HG03175 (cell line): ENCODE measurements around the gene ZNF519.
"Not testable (repeated sequence)": the region's sequence is repeated elsewhere in the genome, so short reads cannot be mapped to it uniquely, and the experiment has no call there.

ENCODE experiments used
- ATAC-seq: cut with Tn5 transposase; IDR thresholded peaks from one replicate; pipeline ENCODE4 v1.9.1; 2021; ENCODE audit warnings: mild to moderate bottlenecking, moderate library complexity; ENCODE audit not compliant: unreplicated experiment

ZNF519 gene

DNA sequence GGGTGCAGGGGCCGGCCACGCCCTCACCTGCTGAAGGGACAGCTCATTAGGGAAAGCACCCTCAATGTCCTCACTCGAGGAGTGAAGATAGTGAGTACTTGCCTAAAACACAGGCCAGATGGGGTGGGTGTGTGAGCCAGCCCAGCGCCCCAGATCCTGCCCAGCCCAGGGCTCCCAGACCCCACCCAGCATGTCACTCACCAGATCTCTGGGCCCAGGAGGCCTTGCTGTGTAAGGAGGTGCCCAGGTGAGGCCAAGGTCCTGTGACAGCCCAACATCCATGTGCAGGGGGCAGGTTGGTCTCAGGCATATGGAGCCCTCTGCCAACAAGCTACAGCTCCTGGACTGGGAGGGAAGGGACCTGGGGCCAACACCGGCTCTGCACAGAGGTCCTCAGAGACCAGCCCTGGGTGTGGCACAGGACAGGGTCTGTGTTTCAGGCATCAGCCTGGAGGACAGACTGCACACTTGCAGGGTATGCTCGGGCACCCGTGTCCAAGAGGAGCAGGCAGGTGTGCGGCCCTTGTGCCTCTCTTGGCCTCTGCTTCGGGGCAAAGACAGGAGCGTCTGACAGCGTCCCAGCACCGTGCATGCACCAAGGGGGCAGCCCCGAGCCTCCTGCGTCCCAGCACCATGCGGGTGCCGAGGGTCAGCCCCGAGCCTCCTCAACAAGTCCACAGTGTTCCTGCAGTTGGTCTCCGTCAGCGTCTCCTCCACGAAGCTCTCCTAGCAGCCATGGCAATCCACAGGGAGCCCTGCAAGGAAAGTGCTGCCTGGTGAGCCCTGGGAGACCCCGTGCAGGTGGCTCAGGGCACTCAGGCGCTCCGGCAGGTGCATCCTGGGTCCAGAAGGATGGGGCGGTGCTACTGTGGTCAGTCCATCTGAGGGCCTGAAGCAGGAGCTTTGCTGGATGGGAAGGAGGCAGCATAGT, 16.0 kb upstream of the ZNF519 start:
- ATAC-seq, result not testable (repeated sequence)

GRCh38 chr18:14146771-14147170, 14.5 kb upstream of the ZNF519 start:
- ATAC-seq, result not testable (repeated sequence)

DNA sequence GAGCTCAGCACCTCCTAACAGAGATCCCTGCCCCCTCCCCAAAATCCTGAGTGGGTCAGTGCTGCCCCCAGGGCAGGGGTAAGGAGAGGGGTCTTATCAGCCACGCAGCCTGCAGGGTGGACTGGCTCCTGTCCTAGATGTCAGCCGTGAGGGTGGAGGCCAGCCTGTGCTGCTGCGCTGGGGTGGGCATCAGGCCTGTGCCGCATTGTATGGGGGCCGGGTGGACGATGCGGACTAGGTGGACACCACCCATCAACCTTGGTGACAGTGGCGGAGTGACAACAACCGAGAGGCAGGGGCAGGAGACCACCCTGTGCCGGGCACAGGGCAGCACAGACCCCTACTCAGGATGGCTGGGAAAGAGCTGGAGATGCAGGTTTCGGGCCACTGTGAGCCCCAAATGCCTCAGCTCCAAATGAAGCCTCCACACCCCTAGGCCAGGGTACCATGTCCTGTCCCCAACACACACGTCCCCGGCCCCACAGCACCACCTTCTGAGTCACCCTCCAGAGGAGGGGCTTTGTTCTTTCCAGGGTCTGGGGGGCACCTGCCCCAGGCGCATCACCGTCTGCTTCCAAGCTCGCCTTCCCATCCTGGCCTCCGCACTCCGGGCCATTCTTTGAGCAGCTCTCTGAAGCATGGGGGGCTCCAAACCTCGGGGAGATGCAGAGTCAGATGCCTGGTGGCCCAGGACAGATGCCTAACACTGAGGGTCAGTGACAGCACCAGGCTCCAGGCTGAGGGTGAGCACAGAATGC, 13.5 kb upstream of the ZNF519 start:
- ATAC-seq, result not testable (repeated sequence)

DNA sequence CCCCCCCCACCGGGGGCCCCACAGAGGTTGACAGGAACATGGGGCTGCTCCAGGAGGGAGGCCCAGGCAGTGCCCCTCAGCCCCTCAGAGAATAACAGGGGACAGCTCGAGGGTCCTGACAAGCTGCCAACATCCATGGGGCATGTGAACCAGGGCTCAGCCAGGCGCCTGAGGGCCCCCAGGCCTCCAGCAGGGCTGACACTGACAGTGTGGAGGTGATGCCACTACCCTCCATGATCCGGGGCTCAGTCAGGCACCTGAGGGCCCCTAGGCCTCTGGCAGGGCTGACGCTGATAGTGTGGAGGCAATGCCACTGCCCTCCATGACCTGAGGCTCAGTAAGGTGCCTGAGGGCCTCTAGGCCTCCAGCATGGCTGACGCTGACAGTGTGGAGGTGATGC, 12.8 kb upstream of the ZNF519 start:
- ATAC-seq, result not testable (repeated sequence)

DNA sequence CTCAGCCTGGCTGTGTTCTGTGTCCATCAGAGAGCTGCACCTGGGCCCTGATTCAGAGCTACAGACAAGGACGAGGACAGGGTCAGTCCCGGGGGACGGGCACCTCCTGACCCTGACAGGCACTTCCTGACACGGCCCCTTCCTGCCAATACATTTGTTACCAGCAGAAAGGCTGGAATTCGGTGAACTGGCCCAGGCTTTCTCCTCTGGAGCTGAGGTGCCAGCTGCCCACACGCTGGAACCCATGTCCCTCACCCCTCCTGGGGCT, 12.3 kb upstream of the ZNF519 start:
- ATAC-seq, result no peak

DNA sequence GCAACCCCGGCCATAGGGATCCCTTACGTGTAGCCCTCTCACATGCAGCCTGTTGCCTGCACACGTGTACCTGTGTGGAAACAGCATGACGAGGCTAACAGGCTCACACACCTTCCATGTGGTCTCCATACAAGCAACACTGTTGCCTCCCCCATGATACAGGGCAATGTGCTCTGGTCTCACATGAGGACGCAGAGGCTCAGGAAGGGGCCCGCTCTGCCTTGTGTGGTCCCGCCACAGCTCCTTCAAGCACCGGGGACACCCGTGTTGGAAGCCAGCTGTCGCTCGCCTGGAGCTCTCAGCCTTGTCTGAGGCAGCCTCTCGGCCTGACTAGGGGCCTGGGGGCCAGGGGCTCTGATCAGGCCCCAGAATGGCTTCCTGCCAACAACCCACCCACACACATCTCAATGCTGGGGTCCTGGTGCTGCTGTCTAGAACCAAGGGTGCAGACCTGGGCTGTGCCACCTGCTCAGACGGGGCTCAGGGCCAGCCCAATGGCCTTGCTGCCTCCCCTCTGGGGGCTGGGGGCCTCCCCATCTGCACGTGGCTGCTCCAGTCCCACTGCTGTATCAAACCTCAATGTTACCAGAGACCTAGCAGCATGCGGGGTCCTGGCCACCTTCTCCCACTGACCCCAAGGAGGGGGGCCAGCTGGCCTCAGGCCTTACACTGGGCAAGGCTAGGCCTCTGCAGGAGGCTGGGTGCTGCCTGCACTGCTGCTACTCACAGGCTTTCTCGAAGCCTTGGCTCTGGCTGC, 11.8 kb upstream of the ZNF519 start:
- ATAC-seq, result not testable (repeated sequence)

GRCh38 chr18:14143396-14143795, 11.2 kb upstream of the ZNF519 start:
- ATAC-seq, result not testable (repeated sequence)

GRCh38 chr18:14142177-14142576, 9.9 kb upstream of the ZNF519 start:
- not testable (repeated sequence) for ATAC-seq

DNA sequence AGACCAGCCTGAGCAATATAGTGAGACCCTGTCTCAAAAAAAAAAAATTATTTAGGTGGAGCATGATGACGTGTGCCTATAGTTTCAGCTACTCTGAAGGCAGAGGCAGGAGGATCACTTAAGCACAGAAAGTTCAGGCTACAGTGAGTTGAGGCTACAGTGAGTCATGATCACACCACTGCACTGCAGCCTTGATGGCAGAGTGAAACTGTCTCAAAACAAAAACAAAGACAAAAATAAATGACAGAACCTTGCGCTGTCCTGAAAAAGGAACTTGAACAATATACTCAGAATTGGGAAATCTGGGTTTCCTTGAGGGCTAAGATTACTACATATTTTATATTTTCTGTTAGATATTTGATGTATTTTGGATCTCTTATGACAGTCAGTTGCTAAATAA, 7.3 kb upstream of the ZNF519 start:
- not testable (repeated sequence) for ATAC-seq

DNA sequence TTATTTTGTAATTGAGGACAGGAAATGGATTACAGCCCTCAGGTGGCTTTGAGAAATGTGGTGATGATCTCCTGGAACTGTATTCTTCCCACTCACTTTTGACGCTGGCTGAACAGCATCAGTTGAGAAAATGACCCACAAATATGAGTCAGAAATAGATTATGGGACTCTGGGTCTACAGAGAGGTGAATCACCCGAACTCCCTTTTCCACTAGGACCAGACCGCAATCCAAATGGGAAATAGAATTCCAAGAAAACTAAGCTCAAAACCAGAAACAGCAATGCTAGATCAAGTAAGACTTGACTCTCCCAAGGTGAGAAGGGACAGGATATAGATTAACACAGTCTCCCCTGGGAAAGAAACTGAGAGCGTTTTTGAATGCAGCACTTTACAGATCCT, 5.7 kb upstream of the ZNF519 start:
- not testable (repeated sequence) for ATAC-seq

- peak; percentile 21 for ATAC-seq
Observed at GRCh38 chr18:14131696-14132270, 452 bp downstream of the ZNF519 start.

DNA sequence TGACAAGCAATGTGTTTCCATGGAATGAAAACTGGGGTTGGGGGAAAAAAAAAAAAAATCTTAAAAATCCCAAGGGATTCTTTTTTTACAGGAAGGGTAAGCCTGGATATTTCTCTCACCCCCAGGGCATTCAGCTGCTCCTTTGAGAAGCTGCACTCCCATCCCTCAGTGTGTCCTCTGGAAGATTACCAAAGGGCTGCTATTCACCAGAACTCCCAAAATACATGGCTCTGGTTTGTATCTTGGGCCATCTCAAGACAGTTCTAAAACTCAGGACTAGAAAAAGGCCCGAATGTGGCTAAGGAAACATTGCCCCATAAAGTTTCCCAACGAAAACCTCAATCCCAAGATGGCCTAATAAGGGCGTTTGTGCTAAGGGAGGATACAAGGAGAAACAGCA, 1.4 kb downstream of the ZNF519 start:
- ATAC-seq, result not testable (repeated sequence)

GRCh38 chr18:14124689-14125088, 7.5 kb downstream of the ZNF519 start:
- ATAC-seq, result no peak

DNA sequence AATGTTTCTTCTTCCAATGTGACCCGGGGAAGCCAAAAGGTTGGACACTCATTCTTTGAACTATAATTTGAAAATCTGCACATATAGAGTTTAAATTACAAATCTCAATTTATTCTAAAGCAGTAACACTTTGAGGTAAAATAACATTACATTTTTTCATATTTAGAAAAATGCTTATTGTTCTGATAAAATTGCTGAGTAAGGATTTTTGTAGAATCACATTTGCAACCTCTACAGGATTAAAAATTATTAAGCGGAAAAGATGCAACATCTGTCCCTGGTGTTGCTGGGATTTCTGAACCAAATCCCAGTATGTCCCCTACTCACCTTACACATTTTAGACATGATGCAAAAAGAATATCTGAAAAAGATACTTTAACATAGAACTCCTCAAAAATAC, 10.1 kb downstream of the ZNF519 start:
- ATAC-seq, result no peak

DNA sequence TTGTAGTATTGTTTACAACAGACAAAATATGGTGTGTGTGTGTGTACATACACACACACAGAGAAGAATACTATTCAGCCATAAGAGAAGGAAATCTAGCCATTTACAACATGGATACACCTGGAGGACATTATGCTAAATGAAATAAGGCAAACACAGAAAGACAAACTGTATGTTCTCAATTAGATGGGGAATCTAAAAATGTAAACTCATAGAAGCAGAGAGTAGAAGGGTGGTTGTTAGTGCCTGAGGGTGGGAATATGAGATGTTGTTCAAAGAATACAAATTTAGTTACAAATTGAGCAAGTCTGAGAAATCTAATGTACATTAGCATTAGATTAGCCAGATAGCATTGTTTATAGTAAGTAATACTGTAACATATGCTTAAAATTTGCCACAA, 11.3 kb downstream of the ZNF519 start:
- no peak for ATAC-seq

GRCh38 chr18:14117606-14118005, 14.6 kb downstream of the ZNF519 start:
- no peak for ATAC-seq

DNA sequence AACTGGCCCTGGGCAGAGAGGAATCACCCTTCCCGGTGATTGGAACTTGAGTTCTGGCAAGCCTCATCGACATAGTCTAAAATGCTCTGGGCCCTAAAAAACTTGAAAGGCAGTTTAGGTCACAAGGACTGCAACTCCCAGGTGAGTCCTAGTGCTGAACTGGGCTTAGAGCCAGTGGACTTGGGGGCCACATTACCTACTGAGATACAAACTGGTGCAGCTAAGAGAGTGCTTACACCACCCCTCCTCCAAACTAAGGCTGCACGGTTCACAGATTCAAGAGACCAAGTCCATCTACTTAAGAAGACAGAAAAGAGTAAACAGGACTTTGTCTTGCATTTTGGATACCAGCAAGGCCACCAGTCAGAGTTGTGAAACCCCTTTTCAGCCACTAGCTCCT, 25.3 kb downstream of the ZNF519 start:
- no peak for ATAC-seq

GRCh38 chr18:14104906-14105748, 27.1 kb downstream of the ZNF519 start:
- no peak for ATAC-seq

DNA sequence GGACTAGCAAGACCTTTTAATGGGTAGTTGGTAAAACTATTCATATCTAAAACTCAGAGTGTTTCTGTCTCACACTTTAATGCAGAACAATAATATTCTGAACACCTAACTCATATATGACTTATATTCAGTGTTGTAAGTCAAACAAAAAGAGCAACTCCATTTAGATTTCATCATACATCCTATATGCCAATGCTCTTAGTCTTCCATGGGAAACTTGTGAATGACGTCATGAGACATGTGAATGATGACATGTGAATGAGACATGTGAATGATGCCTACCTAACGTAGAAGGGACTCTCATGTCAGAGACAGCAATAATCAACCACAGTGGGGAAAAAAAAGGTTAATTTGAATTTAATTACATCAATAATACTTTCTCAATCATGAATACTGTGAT, 28.0 kb downstream of the ZNF519 start:
- ATAC-seq, result no peak
